Breast epithelium (tissue), 3 donors: ENCODE data around the gene LRP3.

ENCODE experiments used
- CTCF ChIP-seq, 3 donors: fragments of 450-650 bp; IDR thresholded peaks; one replicate each; pipeline ENCODE4 v1.5.1; 2016 to 2017; ENCODE audit warnings: antibody characterized with exemption in 3 of 3, mild to moderate bottlenecking in 3 of 3, moderate library complexity in 3 of 3
- POLR2A ChIP-seq: fragments of 450-650 bp; IDR thresholded peaks from one replicate; pipeline ENCODE4 v1.6.1; 2016; ENCODE audit warnings: antibody characterized with exemption, mild to moderate bottlenecking, moderate library complexity

- no peak for TF ChIP-seq CTCF (IDR thresholded peaks at IDR 0.05)
- no peak for TF ChIP-seq POLR2A
Measured at GRCh38 chr19:33206261-33207039, 12.3 kb downstream of the LRP3 start.
